IMR-90 (cell line): ENCODE data around the gene CRLF1. TPM values are rescaled to one million over a fixed set of nuclear protein-coding genes. Genes with fewer than 3 reads are reported as not detected.

Experiments used
- ATAC-seq: fragments of 200-7000 bp; cut with Tn5 transposase; 2 replicates; pipeline ENCODE4 v1.9.1; 2020; ENCODE audit warnings: low read depth, mild to moderate bottlenecking, moderate library complexity
- BruUV-seq: library from RNA; stranded (reverse); fragments of 400-500 nt; replicated peaks from 2 replicates; lab custom pipeline; 2021; lab: Mats Ljungman, UMichigan
- CTCF ChIA-PET: fragments of 300-600 bp; formaldehyde crosslinking; extraction: SDS; loops from one replicate; lab custom pipeline; 2021; ENCODE audit warnings: antibody characterized with exemption; lab: Yijun Ruan, JAX
- POLR2A ChIA-PET: fragments of 300-600 bp; sonication (Branson Sonifier 250); formaldehyde crosslinking; loops from one replicate; lab custom pipeline; 2022; ENCODE audit warnings: antibody characterized with exemption; ENCODE audit not compliant: unreplicated experiment; lab: Charles Lee
- DNase-seq: peaks from one replicate; pipeline ENCODE4 v3.0.0; 2013
- H2AFZ ChIP-seq: replicated peaks from 2 replicates; pipeline ENCODE3; 2013; ENCODE audit warnings: low read length, mild to moderate bottlenecking; ENCODE audit not compliant: poor library complexity
- H2AK5ac ChIP-seq: 2 replicates; pipeline ENCODE4 v1.6.1; 2013; ENCODE audit warnings: low read depth, low read length, inconsistent platforms
- H2AK9ac ChIP-seq: replicated peaks from 2 replicates; pipeline ENCODE3; 2013; ENCODE audit warnings: mild to moderate bottlenecking, low read depth, low read length, moderate library complexity; ENCODE audit not compliant: poor library complexity
- H2BK120ac ChIP-seq: 2 replicates; pipeline ENCODE4 v1.6.1; 2013; ENCODE audit warnings: low read depth, low read length, inconsistent platforms
- H2BK15ac ChIP-seq: 3 replicates; pipeline ENCODE4 v1.6.1; 2013; ENCODE audit warnings: low read depth, low read length, inconsistent platforms
- H2BK20ac ChIP-seq: 2 replicates; pipeline ENCODE4 v1.6.1; 2013; ENCODE audit warnings: low read depth, mild to moderate bottlenecking, inconsistent platforms, low read length, moderate library complexity
- H2BK5ac ChIP-seq: 2 replicates; pipeline ENCODE4 v1.6.1; 2013; ENCODE audit warnings: mild to moderate bottlenecking, low read depth, low read length, inconsistent platforms; ENCODE audit not compliant: poor library complexity, severe bottlenecking
- H3K14ac ChIP-seq: replicated peaks from 2 replicates; pipeline ENCODE4 v1.6.1; 2013; ENCODE audit warnings: low read depth, low read length, inconsistent platforms
- H3K18ac ChIP-seq: 2 replicates; pipeline ENCODE4 v1.6.1; 2013; ENCODE audit warnings: low read depth, low read length, control low read depth
- H3K23ac ChIP-seq: 2 replicates; pipeline ENCODE4 v1.6.1; 2013; ENCODE audit warnings: low read depth, low read length, inconsistent platforms
- H3K27ac ChIP-seq: 2 replicates; pipeline ENCODE4 v1.5.1; 2013; ENCODE audit warnings: mild to moderate bottlenecking, control low read depth, low read length; ENCODE audit not compliant: insufficient read depth
- H3K27me3 ChIP-seq: 2 replicates; pipeline ENCODE4 v1.6.1; 2013; ENCODE audit warnings: low read length; ENCODE audit not compliant: control insufficient read depth, insufficient read depth
- H3K36me3 ChIP-seq: 2 replicates; pipeline ENCODE4 v1.6.1; 2013; ENCODE audit warnings: low read length, mixed read lengths; ENCODE audit not compliant: control insufficient read depth, insufficient read depth
- H3K4ac ChIP-seq: 2 replicates; pipeline ENCODE4 v1.6.1; 2013; ENCODE audit warnings: low read depth, low read length, inconsistent platforms
- H3K4me1 ChIP-seq: 2 replicates; pipeline ENCODE4 v1.6.1; 2013; ENCODE audit warnings: low read length, mixed read lengths; ENCODE audit not compliant: control insufficient read depth, insufficient read depth
- H3K4me2 ChIP-seq: 2 replicates; pipeline ENCODE4 v1.6.1; 2013; ENCODE audit warnings: low read depth, mild to moderate bottlenecking, control low read depth, low read length, moderate library complexity
- H3K4me3 ChIP-seq: 2 replicates; pipeline ENCODE4 v1.5.1; 2013; ENCODE audit warnings: low read depth, mild to moderate bottlenecking, control low read depth, low read length, moderate library complexity; ENCODE audit not compliant: insufficient read depth
- H3K56ac ChIP-seq: 2 replicates; pipeline ENCODE4 v1.6.1; 2013; ENCODE audit warnings: low read length, inconsistent platforms; ENCODE audit not compliant: insufficient read depth; ENCODE audit errors: extremely low read depth
- H3K79me1 ChIP-seq, 2 experiments: 2 replicates each; pipeline ENCODE4 v1.6.1; 2013; ENCODE audit warnings: low read length in 2 of 2, inconsistent platforms in 1 of 2, low read depth in 1 of 2
- H3K9ac ChIP-seq: 2 replicates; pipeline ENCODE4 v1.6.1; 2013; ENCODE audit warnings: low read depth, low read length, control low read depth
- H3K9me1 ChIP-seq: 2 replicates; pipeline ENCODE4 v1.6.1; 2013; ENCODE audit warnings: low read length, inconsistent platforms; ENCODE audit not compliant: insufficient read depth
- H3K9me3 ChIP-seq: 2 replicates; pipeline ENCODE4 v1.6.1; 2013; ENCODE audit warnings: low read length; ENCODE audit not compliant: control insufficient read depth, insufficient read depth
- H4K20me1 ChIP-seq: 2 replicates; pipeline ENCODE4 v1.6.1; 2013; ENCODE audit warnings: low read length, inconsistent platforms; ENCODE audit not compliant: insufficient read depth
- H4K5ac ChIP-seq: 2 replicates; pipeline ENCODE4 v1.6.1; 2013; ENCODE audit warnings: mild to moderate bottlenecking, low read depth, low read length, control low read depth
- H4K8ac ChIP-seq, 2 experiments: 2 replicates each; pipeline ENCODE4 v1.6.1; 2013; ENCODE audit warnings: low read depth in 2 of 2, low read length in 2 of 2, control low read depth in 1 of 2, inconsistent platforms in 1 of 2
- H4K91ac ChIP-seq: 2 replicates; pipeline ENCODE4 v1.6.1; 2013; ENCODE audit warnings: low read depth, low read length, inconsistent platforms; ENCODE audit not compliant: insufficient read depth
- BHLHE40 ChIP-seq: fragments of 150-350 bp; IDR thresholded peaks from 2 replicates; pipeline ENCODE4 v1.6.1; 2016; ENCODE audit warnings: mild to moderate bottlenecking, low read depth, low read length
- CEBPB ChIP-seq: IDR thresholded peaks from 2 replicates; pipeline ENCODE4 v1.6.1; 2012; ENCODE audit warnings: low read depth, low read length, improper control_type of control experiment
- CHD1 ChIP-seq: IDR thresholded peaks from 2 replicates; pipeline ENCODE4 v1.6.1; 2012; ENCODE audit warnings: low read depth, low read length, improper control_type of control experiment
- FOS ChIP-seq: fragments of 150-350 bp; IDR thresholded peaks from 2 replicates; pipeline ENCODE4 v1.6.1; 2016; ENCODE audit warnings: low read depth, low read length
- MAFK ChIP-seq: IDR thresholded peaks from 2 replicates; pipeline ENCODE4 v1.6.1; 2012; ENCODE audit warnings: low read depth, low read length, improper control_type of control experiment
- MXI1 ChIP-seq: IDR thresholded peaks from 2 replicates; pipeline ENCODE4 v1.6.1; 2012; ENCODE audit warnings: low read depth, mild to moderate bottlenecking, low read length, moderate library complexity, borderline replicate concordance
- NFE2L2 ChIP-seq: fragments of 150-350 bp; IDR thresholded peaks from 2 replicates; pipeline ENCODE4 v1.6.1; 2016; ENCODE audit warnings: low read depth, mild to moderate bottlenecking, low read length
- POLR2A ChIP-seq: IDR thresholded peaks from 2 replicates; pipeline ENCODE4 v1.6.1; 2012; ENCODE audit warnings: mild to moderate bottlenecking, low read depth, low read length
- RAD21 ChIP-seq: IDR thresholded peaks from 2 replicates; pipeline ENCODE4 v1.6.1; 2012; ENCODE audit warnings: low read length, improper control_type of control experiment
- RCOR1 ChIP-seq: IDR thresholded peaks from 2 replicates; pipeline ENCODE4 v1.6.1; 2012; ENCODE audit warnings: mild to moderate bottlenecking, low read length, improper control_type of control experiment; ENCODE audit not compliant: insufficient replicate concordance
- RFX5 ChIP-seq: IDR thresholded peaks from 2 replicates; pipeline ENCODE4 v1.8.0; 2012; ENCODE audit warnings: low read depth, mild to moderate bottlenecking, low read length, moderate library complexity
- whole genome bisulfite sequencing, 2 experiments: methylation state at CpG; one replicate each; pipeline versions ENCODE4 v1.1.5 to v1.1.7; 2013; ENCODE audit warnings: missing lambda C conversion rate in 2 of 2; ENCODE audit not compliant: insufficient read length in 1 of 2; ENCODE audit errors: extremely low coverage in 2 of 2; 5-methylcytosine and 5-hydroxymethylcytosine counted together
- dilution Hi-C: fragments of 300-500 bp; cut with HindIII; formaldehyde crosslinking; loops from one replicate; pipeline ENCODE4 v1.14.3; 2018; ENCODE audit warnings: low sequenced_read_pairs; ENCODE audit not compliant: unreplicated experiment
- in situ Hi-C: fragments of 300-500 bp; cut with MboI; formaldehyde crosslinking; loops from 3 replicates; pipeline ENCODE4 v1.14.3; 2019; ENCODE audit warnings: low sequenced_read_pairs, inconsistent platforms, mixed read lengths
- intact Hi-C: fragments of 100-400 bp; cut with micrococcal nuclease; formaldehyde crosslinking; loops from 2 replicates; pipeline ENCODE4 v1.10.0; 2022
- polyA plus RNA-seq, 3 experiments: library from polyadenylated mRNA; depleted of rRNA; stranded (reverse); fragments of >200 nt; gene quantifications; 2 replicates each; pipeline ENCODE4 v1.2.3, GENCODE V29; 2012; ENCODE audit warnings: low replicate concordance in 1 of 3
- total RNA-seq: library from RNA; depleted of rRNA; stranded (reverse); fragments of >200 nt; gene quantifications from 2 replicates; pipeline ENCODE4 v1.2.3, GENCODE V29; 2012
- TF ChIP-seq, protein P1 (sequence below): fragments of 150-350 bp; IDR thresholded peaks from 2 replicates; pipeline ENCODE4 v1.6.1; 2017; ENCODE audit warnings: mild to moderate bottlenecking, antibody characterized with exemption, low read length, low read depth
- TF ChIP-seq, protein P2 (sequence below): conservative IDR thresholded peaks from 2 replicates; pipeline ENCODE4 v1.5.1; 2012; ENCODE audit warnings: mild to moderate bottlenecking, low read depth, low read length, improper control_type of control experiment

Gene CRLF1
- total and polyA plus RNA-seq, 2 of the 4 experiments (the other 2 are of a cell fraction), result 0.18 to 3.1 TPM

DNA sequence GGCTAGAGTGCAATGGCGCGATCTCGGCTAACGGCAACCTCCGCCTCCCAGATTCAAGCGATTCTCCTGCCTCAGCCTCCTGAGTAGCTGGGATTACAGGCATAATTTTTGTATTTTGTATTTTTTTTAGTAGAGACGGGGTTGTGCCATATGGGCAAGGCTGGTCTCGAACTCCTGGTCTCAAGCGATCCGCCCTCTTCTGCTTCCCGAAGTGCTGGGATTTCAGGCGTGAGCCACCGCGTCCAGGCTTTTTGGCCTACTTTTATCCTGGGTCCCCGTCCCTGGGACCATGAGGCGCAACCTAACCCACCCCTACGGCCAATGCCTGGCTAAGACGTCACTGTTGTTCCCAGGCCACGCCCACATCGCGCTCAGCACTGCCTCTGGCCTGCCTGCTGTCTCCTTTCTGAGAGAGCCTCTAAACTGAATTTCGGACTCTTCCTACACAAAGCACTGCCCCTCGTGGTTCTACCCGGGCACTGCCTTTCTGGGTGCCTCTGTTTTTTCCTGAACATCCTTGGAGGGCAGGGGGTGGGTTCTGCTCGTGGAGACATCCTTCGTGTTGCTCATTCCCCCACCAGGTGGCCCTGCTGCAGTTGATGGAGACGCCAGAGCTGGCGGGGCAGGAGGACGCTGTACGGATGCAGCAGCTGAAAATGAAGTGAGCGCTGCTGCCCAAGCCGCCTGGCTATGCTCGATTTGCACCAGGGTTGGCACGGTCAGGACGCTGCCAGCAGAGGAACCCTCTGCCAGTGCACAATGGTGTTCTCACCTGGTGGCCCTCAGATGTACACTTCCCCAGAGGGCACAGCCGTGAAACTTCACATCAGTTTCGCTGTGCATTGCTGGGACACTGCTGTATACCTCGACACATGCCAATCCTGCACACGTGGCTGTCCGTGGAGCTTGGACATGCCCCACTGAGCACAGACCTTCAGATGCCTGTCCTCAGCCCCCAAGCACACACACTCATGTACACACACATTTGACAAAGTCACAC is 16.0 kb downstream of the CRLF1 start:
- H2BK20ac ChIP-seq, result no peak overlapping the region
- H3K14ac ChIP-seq, result no peak overlapping the region
- DNase-seq, result peak; percentile 57
- no peak overlapping the region for H2BK5ac ChIP-seq
- H3K9me3 ChIP-seq, result no peaks in the 10 kb centered on the region
- H3K36me3 ChIP-seq, result peaks cover 4% of the 10 kb centered on the region
- no peak overlapping the region; the same call in 1 of the 2 replicates for H2AK5ac ChIP-seq
- 62% methylated on average over 22 of the region's 40 CpGs; no CpG with 5 or more reads in 1 of the 2 experiments for WGBS, 2 experiments
- in situ Hi-C loops, result no loop called here
- H3K4me3 ChIP-seq, result no peak overlapping the region
- H3K9ac ChIP-seq, result no peak overlapping the region
- peaks cover 8% of the 10 kb centered on the region for H3K4me1 ChIP-seq
- POLR2A ChIA-PET, result interaction anchor here (0.5 kb wide), 1 partner anchor 101 kb away, joined by 5 read pairs; no protein-coding TSS in a partner anchor
- peaks cover 9% of the 10 kb centered on the region for H4K20me1 ChIP-seq
- intact Hi-C loops, result no loop called here
- H4K91ac ChIP-seq, result no peak overlapping the region
- peak overlapping the region in 1 of 2 experiments; percentile 45; a peak in 1 of 4 replicates for H4K8ac ChIP-seq
- CTCF ChIA-PET, result interaction anchor here (0.6 to 1.1 kb wide), 2 partner anchors 252 to 256 kb away, joined by 3 to 4 read pairs; no protein-coding TSS in a partner anchor
- no peak for ATAC-seq
- peaks cover 4% of the 10 kb centered on the region; the same call in 1 of the 2 replicates for H3K9me1 ChIP-seq
- no peak overlapping the region for H3K4ac ChIP-seq
- no peak overlapping the region for H2BK120ac ChIP-seq
- H3K4me2 ChIP-seq, result no peak overlapping the region
- no peak overlapping the region for H2BK15ac ChIP-seq
- H4K5ac ChIP-seq, result no peak overlapping the region
- no peaks in the 10 kb centered on the region for H3K27me3 ChIP-seq
- H3K23ac ChIP-seq, result no peak overlapping the region
- H3K56ac ChIP-seq, result no peak overlapping the region
- peak overlapping the region; percentile 23 for H2AFZ ChIP-seq
- no peak overlapping the region for H3K27ac ChIP-seq
- H3K18ac ChIP-seq, result no peak overlapping the region
- H2AK9ac ChIP-seq, result peak overlapping the region; percentile 76
- no TSS peak for BruUV-seq
- H3K79me1 ChIP-seq, result peaks cover 6 to 20% of the 10 kb centered on the region in 2 experiments; a peak in 3 of 4 replicates
- dilution Hi-C loops, result no loop called here
- TF ChIP-seq MXI1 (no peak), RAD21 (no peak), POLR2A (no peak), FOS (no peak), CEBPB (no peak), CHD1 (no peak), BHLHE40 (no peak), MAFK (no peak), NFE2L2 (no peak), RFX5 (no peak), RCOR1 (no peak)
- TF ChIP-seq, protein P1, sequence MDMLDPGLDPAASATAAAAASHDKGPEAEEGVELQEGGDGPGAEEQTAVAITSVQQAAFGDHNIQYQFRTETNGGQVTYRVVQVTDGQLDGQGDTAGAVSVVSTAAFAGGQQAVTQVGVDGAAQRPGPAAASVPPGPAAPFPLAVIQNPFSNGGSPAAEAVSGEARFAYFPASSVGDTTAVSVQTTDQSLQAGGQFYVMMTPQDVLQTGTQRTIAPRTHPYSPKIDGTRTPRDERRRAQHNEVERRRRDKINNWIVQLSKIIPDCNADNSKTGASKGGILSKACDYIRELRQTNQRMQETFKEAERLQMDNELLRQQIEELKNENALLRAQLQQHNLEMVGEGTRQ, result no peak
- TF ChIP-seq, protein P2, sequence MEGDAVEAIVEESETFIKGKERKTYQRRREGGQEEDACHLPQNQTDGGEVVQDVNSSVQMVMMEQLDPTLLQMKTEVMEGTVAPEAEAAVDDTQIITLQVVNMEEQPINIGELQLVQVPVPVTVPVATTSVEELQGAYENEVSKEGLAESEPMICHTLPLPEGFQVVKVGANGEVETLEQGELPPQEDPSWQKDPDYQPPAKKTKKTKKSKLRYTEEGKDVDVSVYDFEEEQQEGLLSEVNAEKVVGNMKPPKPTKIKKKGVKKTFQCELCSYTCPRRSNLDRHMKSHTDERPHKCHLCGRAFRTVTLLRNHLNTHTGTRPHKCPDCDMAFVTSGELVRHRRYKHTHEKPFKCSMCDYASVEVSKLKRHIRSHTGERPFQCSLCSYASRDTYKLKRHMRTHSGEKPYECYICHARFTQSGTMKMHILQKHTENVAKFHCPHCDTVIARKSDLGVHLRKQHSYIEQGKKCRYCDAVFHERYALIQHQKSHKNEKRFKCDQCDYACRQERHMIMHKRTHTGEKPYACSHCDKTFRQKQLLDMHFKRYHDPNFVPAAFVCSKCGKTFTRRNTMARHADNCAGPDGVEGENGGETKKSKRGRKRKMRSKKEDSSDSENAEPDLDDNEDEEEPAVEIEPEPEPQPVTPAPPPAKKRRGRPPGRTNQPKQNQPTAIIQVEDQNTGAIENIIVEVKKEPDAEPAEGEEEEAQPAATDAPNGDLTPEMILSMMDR, result peak; percentile 33
